ENCODE data around the gene EEFSEC.

- TF ChIP-seq, protein P1, sequence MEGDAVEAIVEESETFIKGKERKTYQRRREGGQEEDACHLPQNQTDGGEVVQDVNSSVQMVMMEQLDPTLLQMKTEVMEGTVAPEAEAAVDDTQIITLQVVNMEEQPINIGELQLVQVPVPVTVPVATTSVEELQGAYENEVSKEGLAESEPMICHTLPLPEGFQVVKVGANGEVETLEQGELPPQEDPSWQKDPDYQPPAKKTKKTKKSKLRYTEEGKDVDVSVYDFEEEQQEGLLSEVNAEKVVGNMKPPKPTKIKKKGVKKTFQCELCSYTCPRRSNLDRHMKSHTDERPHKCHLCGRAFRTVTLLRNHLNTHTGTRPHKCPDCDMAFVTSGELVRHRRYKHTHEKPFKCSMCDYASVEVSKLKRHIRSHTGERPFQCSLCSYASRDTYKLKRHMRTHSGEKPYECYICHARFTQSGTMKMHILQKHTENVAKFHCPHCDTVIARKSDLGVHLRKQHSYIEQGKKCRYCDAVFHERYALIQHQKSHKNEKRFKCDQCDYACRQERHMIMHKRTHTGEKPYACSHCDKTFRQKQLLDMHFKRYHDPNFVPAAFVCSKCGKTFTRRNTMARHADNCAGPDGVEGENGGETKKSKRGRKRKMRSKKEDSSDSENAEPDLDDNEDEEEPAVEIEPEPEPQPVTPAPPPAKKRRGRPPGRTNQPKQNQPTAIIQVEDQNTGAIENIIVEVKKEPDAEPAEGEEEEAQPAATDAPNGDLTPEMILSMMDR (conservative IDR thresholded peaks at IDR 0.05), result no peak
- TF ChIP-seq ZFX (IDR thresholded peaks at IDR 0.05), result no peak
These were observed 22.5 kb downstream of the EEFSEC start for GRCh38 chr3:128175768-128176167.
